CD4-positive, alpha-beta T cell treated with Interleukin-17A for 1 hour (primary cell): Measurements from ENCODE around the gene IL3.

Experiments
- DNase-seq: peaks from one replicate; pipeline ENCODE4 v3.0.0-alpha.2; 2020

The IL3 gene

DNA sequence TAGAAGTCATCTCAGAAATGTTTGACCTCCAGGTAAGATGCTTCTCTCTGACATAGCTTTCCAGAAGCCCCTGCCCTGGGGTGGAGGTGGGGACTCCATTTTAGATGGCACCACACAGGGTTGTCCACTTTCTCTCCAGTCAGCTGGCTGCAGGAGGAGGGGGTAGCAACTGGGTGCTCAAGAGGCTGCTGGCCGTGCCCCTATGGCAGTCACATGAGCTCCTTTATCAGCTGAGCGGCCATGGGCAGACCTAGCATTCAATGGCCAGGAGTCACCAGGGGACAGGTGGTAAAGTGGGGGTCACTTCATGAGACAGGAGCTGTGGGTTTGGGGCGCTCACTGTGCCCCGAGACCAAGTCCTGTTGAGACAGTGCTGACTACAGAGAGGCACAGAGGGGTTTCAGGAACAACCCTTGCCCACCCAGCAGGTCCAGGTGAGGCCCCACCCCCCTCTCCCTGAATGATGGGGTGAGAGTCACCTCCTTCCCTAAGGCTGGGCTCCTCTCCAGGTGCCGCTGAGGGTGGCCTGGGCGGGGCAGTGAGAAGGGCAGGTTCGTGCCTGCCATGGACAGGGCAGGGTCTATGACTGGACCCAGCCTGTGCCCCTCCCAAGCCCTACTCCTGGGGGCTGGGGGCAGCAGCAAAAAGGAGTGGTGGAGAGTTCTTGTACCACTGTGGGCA lies 13.8 kb downstream of the IL3 start:
- no peak for DNase-seq

DNA sequence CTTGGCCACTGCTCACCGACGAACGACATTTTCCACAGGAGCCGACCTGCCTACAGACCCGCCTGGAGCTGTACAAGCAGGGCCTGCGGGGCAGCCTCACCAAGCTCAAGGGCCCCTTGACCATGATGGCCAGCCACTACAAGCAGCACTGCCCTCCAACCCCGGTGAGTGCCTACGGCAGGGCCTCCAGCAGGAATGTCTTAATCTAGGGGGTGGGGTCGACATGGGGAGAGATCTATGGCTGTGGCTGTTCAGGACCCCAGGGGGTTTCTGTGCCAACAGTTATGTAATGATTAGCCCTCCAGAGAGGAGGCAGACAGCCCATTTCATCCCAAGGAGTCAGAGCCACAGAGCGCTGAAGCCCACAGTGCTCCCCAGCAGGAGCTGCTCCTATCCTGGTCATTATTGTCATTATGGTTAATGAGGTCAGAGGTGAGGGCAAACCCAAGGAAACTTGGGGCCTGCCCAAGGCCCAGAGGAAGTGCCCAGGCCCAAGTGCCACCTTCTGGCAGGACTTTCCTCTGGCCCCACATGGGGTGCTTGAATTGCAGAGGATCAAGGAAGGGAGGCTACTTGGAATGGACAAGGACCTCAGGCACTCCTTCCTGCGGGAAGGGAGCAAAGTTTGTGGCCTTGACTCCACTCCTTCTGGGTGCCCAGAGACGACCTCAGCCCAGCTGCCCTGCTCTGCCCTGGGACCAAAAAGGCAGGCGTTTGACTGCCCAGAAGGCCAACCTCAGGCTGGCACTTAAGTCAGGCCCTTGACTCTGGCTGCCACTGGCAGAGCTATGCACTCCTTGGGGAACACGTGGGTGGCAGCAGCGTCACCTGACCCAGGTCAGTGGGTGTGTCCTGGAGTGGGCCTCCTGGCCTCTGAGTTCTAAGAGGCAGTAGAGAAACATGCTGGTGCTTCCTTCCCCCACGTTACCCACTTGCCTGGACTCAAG lies 14.6 kb downstream of the IL3 start:
- no peak for DNase-seq

DNA sequence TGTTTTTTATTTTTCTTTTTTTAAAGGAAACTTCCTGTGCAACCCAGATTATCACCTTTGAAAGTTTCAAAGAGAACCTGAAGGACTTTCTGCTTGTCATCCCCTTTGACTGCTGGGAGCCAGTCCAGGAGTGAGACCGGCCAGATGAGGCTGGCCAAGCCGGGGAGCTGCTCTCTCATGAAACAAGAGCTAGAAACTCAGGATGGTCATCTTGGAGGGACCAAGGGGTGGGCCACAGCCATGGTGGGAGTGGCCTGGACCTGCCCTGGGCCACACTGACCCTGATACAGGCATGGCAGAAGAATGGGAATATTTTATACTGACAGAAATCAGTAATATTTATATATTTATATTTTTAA lies 15.2 kb downstream of the IL3 start:
- no peak for DNase-seq

DNA sequence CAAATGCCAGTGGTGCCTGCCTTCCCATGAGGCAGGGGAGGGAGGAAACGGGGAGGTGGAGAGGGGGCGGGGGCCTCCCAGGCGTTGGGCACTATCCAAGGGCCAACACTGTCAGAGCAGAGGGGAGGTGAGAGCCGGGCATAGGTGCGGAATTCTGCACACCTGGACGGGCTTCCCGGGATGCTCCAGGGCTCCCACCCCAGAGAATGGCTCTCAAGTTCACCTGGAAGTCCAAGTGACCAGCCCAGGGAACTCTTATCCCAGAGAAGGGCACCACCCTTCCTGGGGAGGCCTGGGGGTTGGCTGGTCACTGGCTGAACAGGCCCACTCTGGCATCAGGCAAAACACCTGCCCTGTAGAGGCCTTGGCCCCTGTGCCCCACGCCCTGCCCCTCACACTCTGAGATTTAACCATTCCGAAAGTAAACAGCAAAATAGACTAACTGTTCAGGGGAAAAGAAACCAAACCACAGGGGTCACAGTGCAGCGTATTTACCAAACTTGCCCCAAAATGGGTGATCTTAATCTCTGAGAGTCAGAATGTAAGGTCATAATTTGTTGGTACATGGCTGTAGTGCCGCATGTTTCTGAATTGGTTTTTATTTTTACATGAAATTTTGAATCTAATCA lies 15.9 kb downstream of the IL3 start:
- DNase-seq, result no peak

DNA sequence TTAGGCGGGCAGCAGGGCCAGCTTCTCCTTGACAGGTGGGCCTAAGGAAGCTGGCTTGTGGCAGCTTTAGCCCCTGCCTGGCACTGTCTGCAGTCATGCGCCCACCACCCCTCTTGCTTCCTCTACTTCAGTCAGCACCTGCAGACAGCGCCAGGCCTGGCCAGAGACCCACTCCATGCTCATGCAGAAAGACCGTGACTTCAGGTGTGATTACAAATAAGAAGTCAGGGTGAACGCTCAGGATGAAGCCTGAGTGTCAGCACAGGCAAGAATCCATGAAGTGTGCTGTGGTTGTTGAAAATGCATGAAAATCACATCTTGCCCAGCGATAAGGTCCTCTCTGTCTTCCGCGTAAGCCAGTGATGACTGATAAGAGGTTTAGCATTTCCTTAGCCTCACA lies 16.5 kb downstream of the IL3 start:
- DNase-seq, result no peak

DNA sequence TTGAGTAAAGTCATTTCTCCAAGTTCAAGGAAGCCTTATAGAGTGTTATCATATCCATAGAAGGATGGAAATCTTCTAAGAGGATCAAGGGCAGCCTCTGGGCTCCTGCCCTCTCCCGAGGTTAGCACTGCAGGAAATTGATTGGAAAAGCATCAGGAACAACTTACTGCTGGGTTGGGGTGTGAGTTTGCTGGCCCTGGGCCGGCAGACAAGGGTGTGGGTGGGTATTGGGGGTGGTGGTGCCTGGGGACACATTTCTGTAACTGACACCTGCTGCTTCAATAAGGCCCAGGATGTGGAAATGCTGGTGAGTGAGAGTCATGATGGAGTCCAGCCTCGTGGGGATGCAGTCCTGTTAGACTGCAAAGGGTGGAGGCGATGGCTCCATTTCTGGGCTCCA lies 18.6 kb downstream of the IL3 start:
- no peak for DNase-seq

DNA sequence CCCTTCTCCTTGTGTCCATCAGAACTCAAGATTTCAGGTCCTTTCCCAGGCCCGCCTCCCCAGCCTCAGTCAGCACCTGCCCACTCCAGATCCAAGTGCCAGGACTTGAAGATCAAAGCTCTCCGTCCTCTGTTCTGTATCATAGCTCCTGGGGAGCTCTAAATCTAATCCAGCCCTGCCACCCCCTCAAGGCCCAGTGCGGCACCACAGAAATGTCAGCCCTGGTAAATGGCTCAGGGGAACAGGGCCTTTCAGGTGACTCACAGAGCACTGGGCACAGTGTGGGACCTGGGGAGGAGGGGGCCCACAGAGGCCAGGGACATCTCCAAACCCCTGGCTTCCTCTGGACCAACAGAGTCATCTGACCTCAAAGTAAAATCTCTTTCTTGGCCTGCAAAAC lies 19.2 kb downstream of the IL3 start:
- no peak for DNase-seq

DNA sequence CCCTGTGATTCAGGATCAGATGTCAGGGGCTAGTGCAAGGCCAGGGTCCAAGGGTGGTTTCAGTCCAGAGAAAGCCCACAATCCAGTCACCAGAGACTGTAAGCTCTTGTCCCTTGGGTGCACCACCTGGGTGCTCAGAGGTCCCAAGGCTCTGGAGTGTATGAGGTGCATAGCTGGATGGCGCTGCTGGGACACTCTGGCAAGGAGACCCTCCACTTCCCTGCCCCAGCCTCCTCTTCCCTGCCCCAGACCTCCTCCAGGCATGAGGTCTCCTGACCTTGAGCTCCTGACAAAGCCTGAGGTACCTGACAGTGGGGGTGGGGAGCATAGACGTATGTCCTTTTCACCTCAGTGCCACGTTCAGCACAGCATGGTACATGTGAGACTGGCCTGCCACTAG lies 20.1 kb downstream of the IL3 start:
- no peak for DNase-seq

DNA sequence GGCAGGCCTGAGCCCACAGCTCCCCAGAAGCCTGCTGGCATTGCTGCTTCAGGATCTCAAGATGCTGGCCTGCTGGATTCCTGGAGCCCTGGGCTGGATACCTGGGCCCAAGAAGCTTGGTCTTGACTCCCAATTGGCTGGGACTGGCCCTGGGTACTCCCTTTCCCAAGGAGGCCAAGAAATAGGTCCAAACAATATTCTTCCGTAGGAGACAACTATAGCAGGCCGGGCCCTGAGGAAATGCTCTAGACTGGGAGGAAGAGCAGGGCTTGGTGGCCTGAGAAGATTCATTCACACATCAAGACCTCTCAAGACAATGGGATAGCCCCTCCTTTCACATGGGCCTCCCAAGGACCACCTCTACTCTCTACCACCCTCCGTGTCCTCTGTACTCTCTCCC lies 21.0 kb downstream of the IL3 start:
- no peak for DNase-seq

DNA sequence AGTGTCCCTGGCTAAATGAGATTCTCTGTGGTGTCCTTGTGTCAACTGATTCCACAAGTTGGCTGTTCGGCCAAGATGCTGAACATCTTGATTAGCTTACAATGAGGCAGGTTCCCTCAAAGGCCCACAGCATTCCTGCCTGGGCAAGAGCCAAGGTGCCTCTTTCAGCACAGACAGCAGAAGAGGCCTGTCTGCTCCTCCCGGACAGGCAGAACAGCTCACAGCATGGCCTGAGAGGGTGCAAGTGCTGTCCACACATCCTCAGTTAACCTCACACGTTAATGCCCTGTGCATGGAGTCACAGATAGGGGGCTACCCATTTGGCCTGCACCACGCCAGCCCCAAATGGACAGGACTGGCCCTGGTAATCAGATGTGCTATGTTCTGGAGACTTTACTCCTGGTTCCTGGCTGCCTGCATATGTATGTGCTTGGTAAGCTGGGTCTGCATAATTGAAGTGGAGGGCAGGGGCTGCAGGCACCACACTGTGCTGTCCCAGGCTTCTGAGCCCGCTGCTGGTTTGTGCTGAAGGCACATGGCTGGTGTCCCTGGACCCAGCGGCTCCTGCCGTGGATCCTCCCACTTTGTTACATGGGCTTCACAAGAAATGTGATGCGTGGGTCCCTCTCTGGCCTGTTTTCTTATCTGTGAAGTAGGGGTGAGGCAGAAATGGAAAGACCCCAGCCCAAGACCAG lies 22.0 kb downstream of the IL3 start:
- DNase-seq, result no peak

DNA sequence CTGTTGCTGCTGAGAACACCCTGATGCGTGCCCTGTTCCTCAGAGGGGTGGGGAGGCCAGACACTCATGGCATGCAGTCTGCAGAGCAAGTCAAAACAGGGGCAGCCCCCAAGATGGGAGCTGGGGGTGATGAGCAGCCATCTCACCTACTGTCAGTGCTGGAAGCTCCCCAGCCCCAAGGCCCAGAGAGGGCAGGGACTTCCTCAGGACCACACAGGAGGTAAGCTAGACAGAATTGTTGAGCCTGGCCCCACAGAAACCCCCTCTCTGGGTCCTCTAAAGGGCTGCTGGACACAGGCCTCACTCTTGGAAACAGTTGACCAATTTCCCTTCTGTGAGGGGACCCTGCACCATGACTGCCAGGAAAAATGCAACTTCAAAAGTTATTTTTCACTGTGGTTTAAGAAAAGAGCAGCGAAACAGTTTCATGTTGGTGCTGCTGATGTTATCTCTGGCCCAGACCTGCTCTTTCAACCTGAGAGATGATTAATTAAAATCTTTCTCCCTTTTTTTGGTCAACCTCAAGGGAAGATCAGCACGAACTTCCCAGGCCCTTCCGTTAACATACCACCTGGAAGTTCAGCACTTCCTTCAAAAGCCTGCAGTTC lies 22.7 kb downstream of the IL3 start:
- peak; percentile 25 for DNase-seq

DNA sequence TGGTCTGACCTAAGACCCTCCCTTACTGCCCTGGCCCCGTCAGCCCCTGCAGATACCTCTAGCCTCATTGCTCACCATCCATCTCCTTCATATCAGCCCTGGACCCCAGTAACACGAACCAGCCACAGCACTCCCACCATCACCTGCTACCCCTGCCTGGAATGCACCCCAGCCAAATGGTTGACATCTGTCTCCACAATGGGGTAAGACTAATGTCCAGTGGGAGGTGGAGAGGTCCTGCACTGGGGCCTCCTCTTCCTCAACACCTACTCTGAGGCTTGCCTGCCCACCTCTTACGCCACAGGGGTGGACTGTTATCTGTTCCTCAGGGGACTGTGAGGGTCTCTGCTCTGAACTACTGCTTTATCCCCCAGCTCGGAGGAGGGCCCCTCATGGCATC lies 25.2 kb downstream of the IL3 start:
- DNase-seq, result no peak

DNA sequence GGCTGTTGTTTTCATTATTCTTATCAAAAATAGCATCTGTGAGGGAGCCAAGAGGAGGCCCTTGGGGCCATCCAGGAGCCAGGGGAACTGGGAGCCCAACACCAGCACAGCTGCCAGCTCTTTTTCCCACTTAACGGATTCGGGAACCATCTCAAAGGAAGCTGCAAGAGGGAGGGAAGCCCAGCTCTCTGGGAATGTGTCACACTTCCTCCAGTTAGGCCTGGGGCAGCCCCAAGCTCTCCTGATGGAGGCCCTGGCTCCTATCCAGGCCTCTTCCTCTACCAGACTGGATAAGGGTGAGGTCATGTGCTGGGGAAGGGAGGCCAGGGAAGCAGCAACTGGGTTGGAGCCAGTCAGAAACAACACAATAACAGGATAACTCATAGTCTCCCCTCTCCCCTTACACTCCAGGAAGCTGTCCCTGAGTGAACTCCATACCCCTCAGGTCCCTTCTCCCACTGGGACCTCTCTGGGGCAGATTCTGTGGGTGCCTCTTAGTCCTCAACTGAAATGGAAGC lies 25.9 kb downstream of the IL3 start:
- DNase-seq, result no peak

DNA sequence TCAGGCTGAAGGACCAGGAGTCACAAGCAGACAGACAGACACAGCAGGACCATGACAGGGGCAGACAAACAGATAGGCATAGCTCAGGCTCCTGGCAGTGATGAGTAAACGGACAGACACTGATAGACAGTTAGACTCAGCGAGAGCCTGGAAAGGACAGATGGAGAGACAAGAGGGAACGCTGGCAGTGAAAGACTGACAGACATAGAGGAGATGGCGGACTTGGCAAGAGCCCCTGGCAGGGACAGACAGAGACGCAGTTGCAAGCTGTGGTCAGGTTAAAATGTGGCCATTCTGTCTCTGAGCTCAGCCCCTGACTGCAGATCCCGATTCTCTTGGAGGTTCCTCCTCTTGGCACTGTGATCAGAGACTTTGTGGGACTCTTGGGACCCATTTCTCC lies 26.7 kb downstream of the IL3 start:
- DNase-seq, result no peak

DNA sequence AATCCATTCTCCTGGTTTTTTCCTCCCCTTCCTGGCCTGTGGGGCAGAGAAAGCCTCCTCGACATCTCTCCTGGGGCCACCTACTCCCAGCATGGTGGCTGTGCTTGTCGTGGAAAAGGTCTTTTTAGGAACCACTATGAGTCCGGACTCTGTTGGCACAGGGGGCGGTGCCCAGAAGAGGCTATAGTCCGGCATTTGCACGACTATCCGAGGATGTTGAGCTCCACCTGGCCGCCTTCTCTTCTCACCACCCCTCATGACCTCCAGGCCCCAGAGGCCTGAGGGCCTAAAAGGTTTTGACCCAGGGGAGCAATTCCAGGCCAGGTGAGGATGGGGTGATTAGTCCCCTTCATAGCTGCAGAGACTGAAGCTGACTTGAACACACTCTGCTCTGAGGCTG lies 27.2 kb downstream of the IL3 start:
- DNase-seq, result no peak

DNA sequence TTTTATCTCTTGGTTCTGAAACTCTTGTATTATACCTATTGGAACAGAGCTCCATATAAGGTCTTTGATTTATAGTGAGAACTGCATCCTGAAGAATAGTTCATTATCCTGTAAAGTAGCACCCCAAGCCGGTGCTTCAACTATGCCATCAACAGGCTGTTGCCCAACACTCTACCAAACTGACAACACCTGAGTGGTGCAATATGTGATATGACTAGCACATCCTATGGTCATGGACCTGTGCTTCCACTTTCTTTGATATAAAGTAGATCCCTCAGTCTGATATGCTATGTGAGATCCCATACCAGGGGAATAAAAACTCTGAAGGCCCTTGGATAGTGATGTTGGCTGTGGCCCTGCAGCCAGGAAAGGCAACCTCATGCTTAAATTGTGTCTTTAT lies 28.9 kb downstream of the IL3 start:
- no peak for DNase-seq

DNA sequence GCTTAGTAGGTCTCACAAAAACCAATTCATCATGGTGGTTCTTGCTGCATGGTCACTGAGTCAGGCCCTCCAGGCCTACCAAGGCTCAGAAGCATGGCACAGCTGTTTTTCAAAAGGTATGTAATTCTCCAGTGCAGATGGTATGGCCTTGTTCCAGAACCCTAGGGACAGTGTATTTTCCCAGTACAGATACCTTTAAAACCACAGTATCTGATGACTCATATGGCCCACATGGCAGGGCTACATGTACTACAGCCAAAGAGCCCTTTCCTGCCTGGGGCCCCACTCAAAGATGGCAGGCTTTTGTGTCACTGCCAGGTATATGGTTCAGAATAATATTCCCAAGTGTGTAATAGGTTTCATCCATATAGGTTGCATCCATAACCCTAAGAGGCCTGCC lies 29.7 kb downstream of the IL3 start:
- DNase-seq, result no peak

DNA sequence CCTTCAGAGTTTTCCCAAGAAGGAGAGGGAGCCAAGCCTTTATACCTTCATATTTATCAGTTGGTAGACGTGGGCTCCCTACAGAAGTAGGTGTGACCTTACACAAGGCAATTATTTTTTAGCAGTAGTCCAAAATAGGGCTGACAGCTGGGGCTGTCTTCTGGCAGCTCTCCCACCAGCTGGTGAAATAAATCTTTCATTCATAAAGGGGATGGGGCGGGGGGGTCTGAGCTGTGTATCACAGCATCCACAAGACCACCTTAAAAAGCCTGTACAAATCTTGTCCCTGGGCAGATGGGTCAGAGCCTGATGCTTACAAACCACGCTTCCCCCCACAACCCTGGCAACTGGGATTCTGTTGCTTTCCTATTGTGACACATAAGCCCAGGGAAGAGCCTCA lies 32.8 kb downstream of the IL3 start:
- no peak for DNase-seq

DNA sequence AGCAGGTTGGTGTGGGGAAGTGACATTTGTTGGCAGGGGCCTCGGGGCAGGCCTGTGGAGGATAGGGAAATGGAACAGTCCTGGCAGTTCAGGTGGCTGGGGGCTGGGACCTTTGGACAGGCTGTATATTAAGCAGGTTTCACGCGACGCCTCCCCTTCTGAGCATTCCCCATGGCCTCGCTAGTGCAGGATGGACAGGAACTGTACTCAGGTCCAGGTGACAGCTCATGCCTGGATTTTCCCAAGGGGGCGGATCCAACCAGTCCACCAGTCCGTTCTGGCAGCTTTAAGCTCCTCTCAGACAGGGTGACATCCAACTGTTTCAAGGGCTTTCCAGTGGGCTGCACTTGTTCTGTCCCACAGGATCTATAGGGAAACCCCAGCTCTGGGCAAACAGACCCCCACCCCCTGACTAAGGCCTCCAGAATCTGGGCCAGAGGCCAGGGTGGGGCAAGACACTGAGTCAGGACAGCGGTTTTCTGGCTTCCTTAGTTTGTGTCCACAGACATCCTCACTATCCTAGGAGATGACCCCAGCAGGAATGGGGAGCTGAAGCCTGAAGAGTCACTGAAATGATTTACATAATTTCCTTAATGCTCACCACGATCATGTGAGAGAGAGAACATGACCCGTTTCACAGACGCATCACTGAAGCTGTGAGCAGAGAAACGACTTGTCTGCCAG lies 34.1 kb downstream of the IL3 start:
- no peak for DNase-seq

DNA sequence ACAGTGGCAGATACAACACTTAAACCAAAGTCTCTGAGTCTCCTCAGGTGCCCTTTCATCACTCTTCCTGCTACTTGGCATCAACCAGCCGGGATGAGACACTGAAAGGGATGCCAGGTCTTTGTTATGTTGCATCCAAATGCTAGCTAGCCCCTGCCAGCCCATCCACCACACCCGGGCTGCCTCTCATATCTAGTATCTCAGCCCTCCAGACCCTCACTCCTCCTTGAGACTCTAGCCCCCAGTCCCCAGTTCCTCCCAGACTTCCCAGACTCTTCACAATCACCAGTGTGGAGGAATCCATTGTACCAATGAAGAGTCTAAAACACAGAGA lies 34.6 kb downstream of the IL3 start:
- no peak for DNase-seq

DNA sequence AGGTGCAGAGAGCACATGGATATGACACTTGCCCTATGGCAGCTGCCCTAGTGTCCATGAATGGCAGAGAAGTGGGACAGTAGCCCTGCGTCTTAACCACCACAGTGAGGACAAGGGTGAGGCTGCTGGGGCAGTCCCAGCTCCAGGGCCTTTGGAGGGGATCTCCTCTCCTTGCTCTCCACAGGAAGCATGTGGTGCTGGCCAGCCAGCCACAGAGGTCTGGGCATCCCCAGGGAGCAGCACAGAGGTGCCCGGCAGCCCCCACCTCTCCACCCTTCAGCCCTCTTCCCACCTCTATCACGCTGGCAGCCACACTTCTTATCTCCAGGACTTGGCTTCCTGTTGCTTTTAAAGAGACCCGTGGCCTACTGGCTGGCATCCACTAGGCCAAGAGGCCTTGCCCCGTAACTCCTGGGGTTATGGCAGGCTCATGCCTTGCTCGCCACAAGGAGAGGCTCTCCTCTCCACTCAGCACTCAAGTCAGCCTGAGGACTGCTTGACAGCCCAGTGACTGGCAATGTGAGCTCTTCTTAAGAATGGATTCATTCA lies 35.0 kb downstream of the IL3 start:
- DNase-seq, result no peak

DNA sequence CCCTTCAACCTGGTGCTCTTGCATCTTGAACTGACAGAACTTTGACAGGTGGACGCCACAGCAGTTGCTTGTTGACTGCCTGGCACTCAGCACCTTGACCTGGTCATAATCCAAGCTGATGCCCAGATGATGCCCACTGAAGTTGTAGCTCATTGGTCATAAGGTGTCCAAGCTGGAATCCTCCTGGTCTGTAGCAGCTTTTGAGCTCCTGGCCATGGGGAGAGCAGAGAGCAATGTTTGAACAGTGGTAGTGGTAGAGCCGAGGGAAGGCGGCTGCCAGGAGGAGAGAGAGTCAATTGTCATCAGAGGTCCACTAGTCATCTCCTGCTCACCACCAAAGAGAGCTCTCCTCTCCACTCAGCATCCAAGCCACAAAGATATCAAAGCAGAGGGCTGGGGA lies 36.4 kb downstream of the IL3 start:
- DNase-seq, result no peak
